GM20431 (cell line): ENCODE data around the gene CSTA.
"Not testable (repeated sequence)": the region's sequence is repeated elsewhere in the genome, so short reads cannot be mapped to it uniquely, and the experiment has no call there.

Experiments used
- in situ Hi-C: fragments of 300-500 bp; cut with MseI, MboI; formaldehyde crosslinking; loops from one replicate; pipeline ENCODE4 v1.15.0; 2020; ENCODE audit warnings: low sequenced_read_pairs; ENCODE audit not compliant: unreplicated experiment

Gene CSTA

GRCh38 chr3:122318620-122319019, 6.4 kb upstream of the CSTA start:
- in situ Hi-C loops: no loop called here

- in situ Hi-C loops: no loop called here
Measured at GRCh38 chr3:122322095-122323075, 2.7 kb upstream of the CSTA start.

- in situ Hi-C loops: no loop called here
Measured at GRCh38 chr3:122325769-122326168, 721 bp downstream of the CSTA start.

GRCh38 chr3:122331886-122332285, 6.8 kb downstream of the CSTA start:
- in situ Hi-C loops: no loop called here

- in situ Hi-C loops: no loop called here
Measured at GRCh38 chr3:122332551-122332950, 7.5 kb downstream of the CSTA start.

GRCh38 chr3:122342803-122343202, 17.8 kb downstream of the CSTA start:
- in situ Hi-C loops: no loop called here

GRCh38 chr3:122343654-122344053, 18.6 kb downstream of the CSTA start:
- in situ Hi-C loops: no loop called here

GRCh38 chr3:122349171-122349570, 24.1 kb downstream of the CSTA start:
- in situ Hi-C loops: no loop called here

- in situ Hi-C loops: no loop called here
Measured at GRCh38 chr3:122350814-122351418, 25.9 kb downstream of the CSTA start.

- in situ Hi-C loops: no loop called here
Measured at GRCh38 chr3:122351612-122352011, 26.6 kb downstream of the CSTA start.

GRCh38 chr3:122353215-122353614, 28.2 kb downstream of the CSTA start:
- in situ Hi-C loops: no loop called here

GRCh38 chr3:122353893-122354401, 28.9 kb downstream of the CSTA start:
- in situ Hi-C loops: no loop called here

GRCh38 chr3:122355612-122356011, 30.6 kb downstream of the CSTA start:
- in situ Hi-C loops: no loop called here

GRCh38 chr3:122356402-122356801, 31.4 kb downstream of the CSTA start:
- in situ Hi-C loops: no loop called here

GRCh38 chr3:122357828-122358702, 33.0 kb downstream of the CSTA start:
- in situ Hi-C loops: no loop called here

- in situ Hi-C loops: no loop called here
Measured at GRCh38 chr3:122358703-122359032, 33.6 kb downstream of the CSTA start.

GRCh38 chr3:122362026-122362425, 37.0 kb downstream of the CSTA start:
- in situ Hi-C loops: no loop called here

- in situ Hi-C loops: no loop called here
Measured at GRCh38 chr3:122364490-122364889, 39.4 kb downstream of the CSTA start.

GRCh38 chr3:122365073-122365472, 40.0 kb downstream of the CSTA start:
- in situ Hi-C loops: no loop called here

GRCh38 chr3:122365582-122366378, 40.7 kb downstream of the CSTA start:
- in situ Hi-C loops: not testable (repeated sequence)
